ENCODE measurements around the gene PHACTR1.

GRCh38 chr6:13249817-13250216 is 533.2 kb downstream of the PHACTR1 start:
- TF ChIP-seq CTCF (conservative IDR thresholded peaks at IDR 0.05; ENCODE audit: low read depth, low read length) = no peak
- TF ChIP-seq EZH2 (IDR thresholded peaks at IDR 0.05; ENCODE audit: low read length, unreplicated experiment) = no peak
- TF ChIP-seq EZH2phosphoT487 (IDR thresholded peaks at IDR 0.05; ENCODE audit: borderline replicate concordance, low read length) = no peak

Measured in PC-3 (cell line).